ENCODE data around the gene PNRC2.

PNRC2 gene

GRCh38 chr1:23959461-23960290 lies at the start of gene PNRC2:
Gene PNRC2 (plus strand): TSS chr1:23959828. CDS start chr1:23961458, 1,630 bp downstream.
- peak; percentile 85 for DNase-seq (ENCODE audit: low read depth, low spot score)

GRCh38 chr1:23910144-23910543 lies 49.5 kb upstream of the PNRC2 start:
- DNase-seq (ENCODE audit: low read depth, low spot score) = no peak

- DNase-seq (ENCODE audit: low read depth, low spot score) = no peak
These were observed 48.9 kb upstream of the PNRC2 start for GRCh38 chr1:23910553-23911246.

- DNase-seq (ENCODE audit: low read depth, low spot score) = no peak
These were observed 47.7 kb upstream of the PNRC2 start for GRCh38 chr1:23911921-23912320.

- DNase-seq (ENCODE audit: low read depth, low spot score) = no peak
These were observed 46.3 kb upstream of the PNRC2 start, which contains the start of gene CNR2 for GRCh38 chr1:23913212-23913880. Gene CNR2 (minus strand): TSS chr1:23913362. CDS start chr1:23875617, 37,745 bp downstream.

- no peak for DNase-seq (ENCODE audit: low read depth, low spot score)
These were observed 44.7 kb upstream of the PNRC2 start for GRCh38 chr1:23914921-23915320.

- no peak for DNase-seq (ENCODE audit: low read depth, low spot score)
These were observed 44.2 kb upstream of the PNRC2 start for GRCh38 chr1:23915466-23915865.

- DNase-seq (ENCODE audit: low read depth, low spot score) = no peak
These were observed 43.2 kb upstream of the PNRC2 start for GRCh38 chr1:23916209-23917131.

- DNase-seq (ENCODE audit: low read depth, low spot score) = no peak
These were observed 37.2 kb upstream of the PNRC2 start for GRCh38 chr1:23922321-23922943.

- DNase-seq (ENCODE audit: low read depth, low spot score) = no peak
These were observed 35.8 kb upstream of the PNRC2 start for GRCh38 chr1:23923592-23924499.

- no peak for DNase-seq (ENCODE audit: low read depth, low spot score)
These were observed 35.0 kb upstream of the PNRC2 start for GRCh38 chr1:23924601-23925000.

- DNase-seq (ENCODE audit: low read depth, low spot score) = no peak
These were observed 34.3 kb upstream of the PNRC2 start for GRCh38 chr1:23925279-23925678.

- no peak for DNase-seq (ENCODE audit: low read depth, low spot score)
These were observed 32.5 kb upstream of the PNRC2 start for GRCh38 chr1:23927097-23927496.

- DNase-seq (ENCODE audit: low read depth, low spot score) = no peak
These were observed 30.8 kb upstream of the PNRC2 start for GRCh38 chr1:23928789-23929188.

GRCh38 chr1:23930270-23930669 lies 29.4 kb upstream of the PNRC2 start:
- no peak for DNase-seq (ENCODE audit: low read depth, low spot score)

- no peak for DNase-seq (ENCODE audit: low read depth, low spot score)
These were observed 28.7 kb upstream of the PNRC2 start for GRCh38 chr1:23930861-23931490.

GRCh38 chr1:23931491-23931880 lies 28.1 kb upstream of the PNRC2 start:
- DNase-seq (ENCODE audit: low read depth, low spot score) = no peak

GRCh38 chr1:23936481-23937176 lies 23.0 kb upstream of the PNRC2 start:
- DNase-seq (ENCODE audit: low read depth, low spot score) = no peak

GRCh38 chr1:23947366-23947765 lies 12.3 kb upstream of the PNRC2 start:
- no peak for DNase-seq (ENCODE audit: low read depth, low spot score)

All from brain pericyte (primary cell).